AG20443 (cell line): ENCODE measurements around the gene PTBP1.
A peak's percentile ranks its signal among the peaks of the same experiment; 100 is the strongest.
"Not testable (repeated sequence)": the region's sequence is repeated elsewhere in the genome, so short reads cannot be mapped to it uniquely, and the experiment has no call there.

ENCODE experiments used
- DNase-seq: peaks from one replicate; pipeline ENCODE4 v3.0.0; 2012; ENCODE audit warnings: low spot score, mixed read lengths

Gene PTBP1

DNA sequence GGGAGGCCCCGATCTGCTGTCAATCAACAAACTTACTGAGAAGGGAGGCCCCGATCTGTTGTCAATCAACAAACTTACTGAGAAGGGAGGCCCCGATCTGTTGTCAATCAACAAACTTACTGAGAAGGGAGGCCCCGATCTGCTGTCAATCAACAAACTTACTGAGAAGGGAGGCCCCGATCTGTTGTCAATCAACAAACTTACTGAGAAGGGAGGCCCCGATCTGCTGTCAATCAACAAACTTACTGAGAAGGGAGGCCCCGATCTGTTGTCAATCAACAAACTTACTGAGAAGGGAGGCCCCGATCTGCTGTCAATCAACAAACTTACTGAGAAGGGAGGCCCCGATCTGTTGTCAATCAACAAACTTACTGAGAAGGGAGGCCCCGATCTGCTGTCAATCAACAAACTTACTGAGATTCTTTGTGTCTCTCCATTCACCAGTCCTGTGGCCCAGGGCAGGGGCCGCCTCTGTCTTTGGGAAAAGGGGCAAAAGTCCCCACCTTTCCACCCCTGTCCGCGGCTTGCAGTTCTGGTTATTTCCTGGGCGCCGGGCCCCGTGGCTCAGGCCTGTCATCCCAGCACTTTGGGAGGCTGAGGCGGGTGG is 56.5 kb downstream of the PTBP1 start:
- not testable (repeated sequence) for DNase-seq

- DNase-seq = no peak
These were observed 57.3 kb downstream of the PTBP1 start for GRCh38 chr19:854549-854948.

DNA sequence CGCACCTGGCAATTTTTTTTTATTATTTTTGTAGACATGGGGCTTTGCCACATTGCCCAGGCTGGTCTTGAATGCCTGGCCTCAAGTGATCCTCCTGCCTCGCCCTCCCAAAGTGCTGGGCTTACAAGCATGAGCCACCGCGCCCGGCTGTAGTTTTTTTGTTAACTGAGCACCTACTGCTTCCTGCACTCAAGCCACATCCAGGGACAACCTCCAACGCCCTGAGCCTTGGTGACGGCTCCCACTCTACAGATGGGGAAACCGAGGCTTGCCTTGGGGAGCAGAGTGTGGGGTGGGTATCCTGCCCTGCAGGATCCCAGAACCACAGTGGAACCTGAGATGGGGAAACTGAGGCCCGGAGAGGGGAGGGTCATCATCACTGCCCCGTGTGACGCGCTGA is 57.9 kb downstream of the PTBP1 start:
- DNase-seq = no peak

- DNase-seq = no peak
These were observed 58.4 kb downstream of the PTBP1 start for GRCh38 chr19:855566-856120.

DNA sequence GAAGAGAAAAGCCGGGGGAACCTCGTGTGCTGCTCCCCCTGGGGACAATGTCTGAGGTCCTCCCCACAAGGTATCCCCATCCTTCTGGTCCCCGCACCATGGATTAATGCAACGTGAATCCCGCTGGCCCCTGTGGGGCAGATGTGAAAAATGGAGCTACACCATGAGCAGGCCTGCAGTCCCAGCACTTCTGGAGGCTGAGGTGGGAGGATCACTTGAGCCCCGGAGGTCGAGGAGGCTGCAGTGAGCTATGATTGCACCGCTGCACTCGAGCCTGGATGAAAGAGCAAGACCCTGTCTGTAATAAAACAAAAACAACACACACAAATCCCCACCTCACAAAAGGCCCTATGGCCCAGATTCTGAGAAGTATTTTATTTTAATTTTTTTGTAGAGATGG is 61.0 kb downstream of the PTBP1 start:
- no peak for DNase-seq

DNA sequence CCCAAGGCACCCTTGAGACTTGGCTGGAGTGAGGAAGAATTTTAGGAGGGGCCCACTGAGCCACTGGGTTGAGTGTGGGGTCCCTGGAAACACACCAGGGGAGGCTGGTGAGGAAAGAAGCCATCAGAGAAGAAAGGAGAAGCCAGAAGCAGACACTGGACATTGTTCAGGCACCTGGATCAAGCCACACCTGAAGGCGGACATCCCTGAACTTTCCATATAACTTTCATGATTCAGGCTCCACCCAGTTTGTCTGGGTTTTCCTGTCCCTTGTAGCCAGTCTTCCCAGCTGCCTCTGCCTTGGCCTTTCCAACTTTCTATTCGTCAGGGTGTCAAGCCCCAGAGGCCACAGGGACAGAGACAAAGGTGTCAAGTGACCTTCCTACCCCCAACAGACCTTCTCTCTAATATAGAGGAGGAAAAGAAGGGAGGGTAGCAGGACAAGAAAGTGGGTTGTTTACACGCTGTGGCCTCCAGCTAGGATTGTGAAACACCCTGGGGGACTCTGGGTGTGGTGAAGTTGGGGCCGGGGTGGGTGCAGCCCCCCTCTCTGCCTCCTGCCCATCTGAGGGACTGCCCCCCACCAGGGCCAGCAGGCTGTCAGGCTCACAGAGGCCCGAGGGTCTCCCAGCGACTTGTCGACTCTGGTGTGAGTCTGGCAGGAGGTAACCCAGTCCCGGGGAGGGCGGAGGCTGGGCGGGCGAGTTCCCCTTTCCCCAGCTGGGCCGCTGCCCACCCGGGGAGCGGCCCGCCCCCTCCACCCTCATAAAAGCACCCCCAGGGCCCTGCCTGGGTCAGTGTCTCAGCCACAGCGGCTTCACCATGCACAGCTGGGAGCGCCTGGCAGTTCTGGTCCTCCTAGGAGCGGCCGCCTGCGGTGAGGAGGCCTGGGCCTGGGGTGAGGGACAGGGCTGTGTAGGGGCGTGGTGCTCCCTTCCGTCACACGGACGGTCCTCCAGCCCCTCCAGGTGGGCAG is 61.9 kb downstream of the PTBP1 start, which contains the start of gene CFD:
Gene CFD, plus strand, starts transcription at position 797 of the 976 bp plus-strand sequence. Its CDS starts 26 bp downstream, at position 823.
- peak; percentile 47 for DNase-seq

- no peak for DNase-seq
These were observed 64.0 kb downstream of the PTBP1 start for GRCh38 chr19:861141-861755.
